Neural cell (in vitro differentiated cells): ENCODE results near the gene NKD1. TPM values are rescaled to one million over a fixed set of nuclear protein-coding genes. Genes with fewer than 3 reads are reported as not detected.

Experiments used
- H2AFZ ChIP-seq: fragments of 200-600, 300-800 bp; sonication (generic), shearing (Covaris generic); 2 replicates; pipeline ENCODE4 v1.6.0; 2014; ENCODE audit warnings: low read depth, mild to moderate bottlenecking, antibody characterized with exemption, low read length, moderate library complexity
- H3F3A ChIP-seq: fragments of 200-600 bp; shearing (Covaris generic); 2 replicates; pipeline ENCODE4 v1.6.1; 2016; ENCODE audit warnings: mild to moderate bottlenecking, moderate library complexity, mixed read lengths, antibody characterized with exemption, low read length; ENCODE audit not compliant: insufficient read depth, poor library complexity, severe bottlenecking
- H3K27ac ChIP-seq: fragments of 200-600, 300-800 bp; sonication (generic), shearing (Covaris generic); 2 replicates; pipeline ENCODE4 v1.5.1; 2014; ENCODE audit warnings: mild to moderate bottlenecking, low read length, moderate library complexity
- H3K27me3 ChIP-seq: fragments of 300-800, 200-600 bp; sonication (generic), shearing (Covaris generic); 2 replicates; pipeline ENCODE4 v1.6.0; 2014; ENCODE audit warnings: mild to moderate bottlenecking, low read depth, low read length, moderate library complexity; ENCODE audit not compliant: insufficient read depth
- H3K36me3 ChIP-seq: fragments of 300-800, 200-600 bp; sonication (generic), shearing (Covaris generic); 2 replicates; pipeline ENCODE4 v1.5.1; 2014; ENCODE audit warnings: mild to moderate bottlenecking, antibody characterized with exemption, low read length, moderate library complexity; ENCODE audit not compliant: insufficient read depth
- H3K4me2 ChIP-seq: fragments of 300-800, 200-600 bp; sonication (generic), shearing (Covaris generic); 2 replicates; pipeline ENCODE4 v1.6.0; 2014; ENCODE audit warnings: mild to moderate bottlenecking, low read length
- H3K4me3 ChIP-seq: fragments of 300-800, 200-600 bp; sonication (generic), shearing (Covaris generic); 2 replicates; pipeline ENCODE4 v1.5.1; 2014; ENCODE audit warnings: mild to moderate bottlenecking, low read length, moderate library complexity
- H3K79me2 ChIP-seq: fragments of 200-600 bp; shearing (Covaris generic); replicated peaks from 2 replicates; pipeline ENCODE4 v1.6.0; 2014; ENCODE audit warnings: mild to moderate bottlenecking, low read length, moderate library complexity; ENCODE audit not compliant: insufficient read depth
- H3K9ac ChIP-seq: fragments of 300-800, 200-600 bp; sonication (generic), shearing (Covaris generic); 2 replicates; pipeline ENCODE4 v1.6.1; 2016; ENCODE audit warnings: mild to moderate bottlenecking, low read length, mixed read lengths
- H3K9me2 ChIP-seq: fragments of 200-600 bp; shearing (Covaris generic); 2 replicates; pipeline ENCODE4 v1.6.1; 2016; ENCODE audit warnings: mild to moderate bottlenecking, low read length, mixed read lengths; ENCODE audit not compliant: insufficient read depth
- H3K9me3 ChIP-seq: fragments of 200-600, 300-800 bp; sonication (generic), shearing (Covaris generic); 2 replicates; pipeline ENCODE4 v1.6.1; 2016; ENCODE audit warnings: mild to moderate bottlenecking, mixed run types, low read length, moderate library complexity, mixed read lengths
- H4K20me1 ChIP-seq: fragments of 200-600 bp; shearing (Covaris generic); 2 replicates; pipeline ENCODE4 v1.6.1; 2016; ENCODE audit warnings: mild to moderate bottlenecking, mixed run types; ENCODE audit not compliant: insufficient read depth
- CTCF ChIP-seq: fragments of 450-650 bp; IDR thresholded peaks from 2 replicates; pipeline ENCODE4 v1.5.1; 2014; ENCODE audit warnings: antibody characterized with exemption, mild to moderate bottlenecking, moderate library complexity; ENCODE audit not compliant: poor library complexity, severe bottlenecking
- EP300 ChIP-seq: fragments of 450-650 bp; conservative IDR thresholded peaks from 2 replicates; pipeline ENCODE4 v1.6.1; 2014; ENCODE audit warnings: antibody characterized with exemption, mild to moderate bottlenecking, moderate library complexity; ENCODE audit not compliant: poor library complexity, severe bottlenecking
- EZH2 ChIP-seq: fragments of 200-600, 300-800 bp; shearing (Covaris generic), sonication (generic); IDR thresholded peaks from 2 replicates; pipeline ENCODE4 v1.6.1; 2014; ENCODE audit warnings: antibody characterized with exemption, low read length, borderline replicate concordance, mild to moderate bottlenecking; ENCODE audit not compliant: insufficient read depth, poor library complexity, severe bottlenecking
- MXI1 ChIP-seq: fragments of 450-650 bp; conservative IDR thresholded peaks from 2 replicates; pipeline ENCODE4 v1.6.1; 2014; ENCODE audit warnings: antibody characterized with exemption, mild to moderate bottlenecking; ENCODE audit not compliant: poor library complexity, severe bottlenecking
- POLR2AphosphoS5 ChIP-seq: IDR thresholded peaks from 2 replicates; pipeline ENCODE4 v1.6.1; 2012
- RAD21 ChIP-seq: fragments of 450-650 bp; conservative IDR thresholded peaks from 2 replicates; pipeline ENCODE4 v1.6.1; 2014; ENCODE audit warnings: antibody characterized with exemption, mild to moderate bottlenecking, moderate library complexity
- SMC3 ChIP-seq: fragments of 450-650 bp; conservative IDR thresholded peaks from 2 replicates; pipeline ENCODE4 v1.6.1; 2014; ENCODE audit warnings: antibody characterized with exemption, mild to moderate bottlenecking, moderate library complexity; ENCODE audit not compliant: poor library complexity
- TAF1 ChIP-seq: IDR thresholded peaks from 2 replicates; pipeline ENCODE4 v1.6.1; 2012; ENCODE audit warnings: low read depth
- polyA plus RNA-seq: library from polyadenylated mRNA; depleted of rRNA; stranded (reverse); fragments of >200 nt; gene quantifications from 2 replicates; pipeline ENCODE4 v1.2.3, GENCODE V29; 2014
- TF ChIP-seq, protein P1 (sequence below): IDR thresholded peaks from 2 replicates; pipeline ENCODE4 v1.6.1; 2012; ENCODE audit warnings: borderline replicate concordance

NKD1 gene
- polyA plus RNA-seq, 1 donor from 2014 or later: 1.1 TPM

DNA sequence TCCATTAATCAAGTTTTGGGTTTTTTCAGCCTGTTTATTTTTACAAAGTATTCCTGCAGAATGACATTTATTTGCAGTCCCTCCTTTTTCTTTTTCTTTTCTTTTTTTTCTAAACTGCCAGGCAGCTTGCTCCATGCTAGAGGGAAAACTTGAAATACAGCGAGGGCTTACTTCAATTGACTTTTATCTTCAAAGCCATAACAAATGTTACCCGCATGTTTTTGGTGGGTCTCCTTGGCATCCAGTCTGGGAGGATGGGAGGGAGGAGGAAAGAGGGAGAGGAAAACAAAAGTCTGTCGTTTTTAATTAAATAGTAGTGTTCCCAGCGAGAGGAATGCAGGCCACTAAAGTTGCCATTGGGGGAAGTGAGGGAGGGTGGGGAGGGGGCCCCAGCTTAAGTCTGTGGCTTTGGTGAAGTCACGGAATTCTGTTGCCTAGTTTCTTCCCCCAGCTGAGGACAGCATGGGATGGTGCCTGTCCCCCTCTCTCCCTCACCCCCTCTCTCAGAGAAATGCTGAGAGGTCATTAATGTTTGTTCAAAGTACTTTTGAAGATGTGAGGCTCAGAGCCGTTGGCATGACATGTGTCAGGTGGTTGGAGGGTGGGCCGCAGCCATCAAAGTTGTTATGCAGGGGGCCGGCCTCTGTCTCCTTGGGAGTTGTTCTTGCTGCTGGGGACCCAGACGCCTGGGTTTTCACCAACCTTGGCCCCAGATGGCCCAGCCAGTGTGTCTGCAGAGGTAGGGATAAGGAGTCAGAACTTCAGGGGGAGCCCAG, 2.9 kb downstream of the NKD1 start:
- H3K9me3 ChIP-seq: peaks cover under 1% of the 10 kb centered on the region
- TF ChIP-seq TAF1: no peak
- no peak for TF ChIP-seq MXI1
- TF ChIP-seq EP300: no peak
- no peak for TF ChIP-seq RAD21
- TF ChIP-seq, protein P1, sequence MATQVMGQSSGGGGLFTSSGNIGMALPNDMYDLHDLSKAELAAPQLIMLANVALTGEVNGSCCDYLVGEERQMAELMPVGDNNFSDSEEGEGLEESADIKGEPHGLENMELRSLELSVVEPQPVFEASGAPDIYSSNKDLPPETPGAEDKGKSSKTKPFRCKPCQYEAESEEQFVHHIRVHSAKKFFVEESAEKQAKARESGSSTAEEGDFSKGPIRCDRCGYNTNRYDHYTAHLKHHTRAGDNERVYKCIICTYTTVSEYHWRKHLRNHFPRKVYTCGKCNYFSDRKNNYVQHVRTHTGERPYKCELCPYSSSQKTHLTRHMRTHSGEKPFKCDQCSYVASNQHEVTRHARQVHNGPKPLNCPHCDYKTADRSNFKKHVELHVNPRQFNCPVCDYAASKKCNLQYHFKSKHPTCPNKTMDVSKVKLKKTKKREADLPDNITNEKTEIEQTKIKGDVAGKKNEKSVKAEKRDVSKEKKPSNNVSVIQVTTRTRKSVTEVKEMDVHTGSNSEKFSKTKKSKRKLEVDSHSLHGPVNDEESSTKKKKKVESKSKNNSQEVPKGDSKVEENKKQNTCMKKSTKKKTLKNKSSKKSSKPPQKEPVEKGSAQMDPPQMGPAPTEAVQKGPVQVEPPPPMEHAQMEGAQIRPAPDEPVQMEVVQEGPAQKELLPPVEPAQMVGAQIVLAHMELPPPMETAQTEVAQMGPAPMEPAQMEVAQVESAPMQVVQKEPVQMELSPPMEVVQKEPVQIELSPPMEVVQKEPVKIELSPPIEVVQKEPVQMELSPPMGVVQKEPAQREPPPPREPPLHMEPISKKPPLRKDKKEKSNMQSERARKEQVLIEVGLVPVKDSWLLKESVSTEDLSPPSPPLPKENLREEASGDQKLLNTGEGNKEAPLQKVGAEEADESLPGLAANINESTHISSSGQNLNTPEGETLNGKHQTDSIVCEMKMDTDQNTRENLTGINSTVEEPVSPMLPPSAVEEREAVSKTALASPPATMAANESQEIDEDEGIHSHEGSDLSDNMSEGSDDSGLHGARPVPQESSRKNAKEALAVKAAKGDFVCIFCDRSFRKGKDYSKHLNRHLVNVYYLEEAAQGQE: no peak
- no peak for TF ChIP-seq CTCF
- no peak for TF ChIP-seq POLR2AphosphoS5
- TF ChIP-seq SMC3: no peak
- TF ChIP-seq EZH2: no peak
- peaks cover 30% of the 10 kb centered on the region for H3K27me3 ChIP-seq
- H3K79me2 ChIP-seq: no peaks in the 10 kb centered on the region
- no peak overlapping the region for H2AFZ ChIP-seq
- no peaks in the 10 kb centered on the region for H3K36me3 ChIP-seq
- H3K9ac ChIP-seq: no peak overlapping the region
- H4K20me1 ChIP-seq: no peaks in the 10 kb centered on the region
- no peaks in the 10 kb centered on the region for H3F3A ChIP-seq
- H3K9me2 ChIP-seq: no peaks in the 10 kb centered on the region
- no peak overlapping the region for H3K27ac ChIP-seq
- H3K4me2 ChIP-seq: no peak overlapping the region
- no peak overlapping the region for H3K4me3 ChIP-seq

DNA sequence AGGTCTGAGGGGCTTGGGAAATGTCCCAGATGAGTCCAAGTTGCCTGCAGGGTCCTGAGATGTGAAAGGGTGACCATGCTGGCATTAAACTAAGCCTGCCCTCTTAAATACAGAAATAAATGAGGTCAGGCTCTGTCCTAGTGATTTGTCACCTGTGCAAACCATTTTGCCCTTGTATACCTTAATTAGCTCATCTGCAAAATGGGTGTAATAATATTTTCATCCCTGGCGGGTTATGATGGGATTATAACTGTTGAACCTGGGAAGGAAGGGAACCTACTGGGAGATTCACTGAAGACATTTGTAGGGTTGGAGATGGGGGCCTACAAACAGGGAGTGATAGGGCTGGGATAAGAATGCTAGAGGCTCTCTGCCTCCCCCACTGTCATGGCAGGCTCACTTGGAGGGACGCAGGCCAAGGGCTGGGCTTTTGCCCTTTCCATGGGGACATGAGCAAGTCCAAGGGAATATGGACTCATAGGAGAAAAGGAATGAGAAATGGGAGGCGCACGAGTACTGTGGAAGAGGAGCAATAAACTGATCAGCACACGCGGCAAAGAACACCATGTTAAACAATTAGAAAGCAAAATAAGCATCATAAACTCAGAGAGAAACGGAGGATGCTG, 4.4 kb downstream of the NKD1 start:
- peaks cover 3% of the 10 kb centered on the region for H3K9me3 ChIP-seq
- no peak overlapping the region for H3K4me2 ChIP-seq
- TF ChIP-seq EP300: no peak
- no peak for TF ChIP-seq MXI1
- no peak for TF ChIP-seq RAD21
- no peak for TF ChIP-seq CTCF
- no peak for TF ChIP-seq EZH2
- no peak for TF ChIP-seq TAF1
- no peak for TF ChIP-seq SMC3
- no peak for TF ChIP-seq POLR2AphosphoS5
- TF ChIP-seq, protein P1: no peak
- H3K27ac ChIP-seq: no peak overlapping the region
- H3K36me3 ChIP-seq: no peaks in the 10 kb centered on the region
- no peak overlapping the region for H3K9ac ChIP-seq
- H3K4me3 ChIP-seq: no peak overlapping the region
- no peaks in the 10 kb centered on the region for H3K79me2 ChIP-seq
- no peaks in the 10 kb centered on the region for H3K9me2 ChIP-seq
- H3F3A ChIP-seq: no peaks in the 10 kb centered on the region
- no peaks in the 10 kb centered on the region for H4K20me1 ChIP-seq
- peaks cover 16% of the 10 kb centered on the region for H3K27me3 ChIP-seq
- H2AFZ ChIP-seq: no peak overlapping the region
